Activated naive CD8-positive, alpha-beta T cell treated with anti-CD3 and anti-CD28 coated beads, Interleukin-2, amount 10 ng/mL, durations not matched to agents 7 days and 5 days (primary cell): ENCODE results near the gene AFAP1. TPM values are rescaled to one million over a fixed set of nuclear protein-coding genes. Genes with fewer than 3 reads are reported as not detected.
A peak's percentile ranks its signal among the peaks of the same experiment; 100 is the strongest.

Experiments used
- ATAC-seq: fragments of 150-1000 bp; cut with Tn5 transposase; one replicate; pipeline ENCODE4 v1.10.0; 2021; ENCODE audit warnings: low read depth, moderate library complexity
- POLR2A ChIA-PET: fragments of 350-600 bp; sonication (Branson Sonifier 250); formaldehyde crosslinking; loops from one replicate; lab custom pipeline; 2021; ENCODE audit warnings: antibody characterized with exemption; lab: Charles Lee
- DNase-seq: peaks from one replicate; pipeline ENCODE4 v3.0.0; 2021
- H3K27ac Mint-ChIP-seq: one replicate; pipeline ENCODE4 v1.8.0; 2022; ENCODE audit warnings: mild to moderate bottlenecking, mixed read lengths
- H3K27me3 Mint-ChIP-seq: one replicate; pipeline ENCODE4 v1.8.0; 2022; ENCODE audit warnings: mild to moderate bottlenecking, moderate library complexity, mixed read lengths
- H3K36me3 Mint-ChIP-seq: one replicate; pipeline ENCODE4 v1.8.0; 2021; ENCODE audit warnings: mild to moderate bottlenecking, mixed read lengths
- H3K4me1 Mint-ChIP-seq: one replicate; pipeline ENCODE4 v1.8.0; 2021; ENCODE audit warnings: mixed read lengths
- H3K4me3 Mint-ChIP-seq: one replicate; pipeline ENCODE4 v1.8.0; 2022; ENCODE audit warnings: mild to moderate bottlenecking, moderate library complexity, mixed read lengths
- H3K9me3 Mint-ChIP-seq: one replicate; pipeline ENCODE4 v1.8.0; 2021; ENCODE audit warnings: mixed read lengths
- total RNA-seq, 2 experiments: library from RNA; stranded (reverse); gene quantifications; one replicate each; pipeline ENCODE4 v1.2.3, GENCODE V29; 2021

The AFAP1 gene
- total RNA-seq, 2 experiments from 2014 or later = 9.9 to 12.2 TPM

DNA sequence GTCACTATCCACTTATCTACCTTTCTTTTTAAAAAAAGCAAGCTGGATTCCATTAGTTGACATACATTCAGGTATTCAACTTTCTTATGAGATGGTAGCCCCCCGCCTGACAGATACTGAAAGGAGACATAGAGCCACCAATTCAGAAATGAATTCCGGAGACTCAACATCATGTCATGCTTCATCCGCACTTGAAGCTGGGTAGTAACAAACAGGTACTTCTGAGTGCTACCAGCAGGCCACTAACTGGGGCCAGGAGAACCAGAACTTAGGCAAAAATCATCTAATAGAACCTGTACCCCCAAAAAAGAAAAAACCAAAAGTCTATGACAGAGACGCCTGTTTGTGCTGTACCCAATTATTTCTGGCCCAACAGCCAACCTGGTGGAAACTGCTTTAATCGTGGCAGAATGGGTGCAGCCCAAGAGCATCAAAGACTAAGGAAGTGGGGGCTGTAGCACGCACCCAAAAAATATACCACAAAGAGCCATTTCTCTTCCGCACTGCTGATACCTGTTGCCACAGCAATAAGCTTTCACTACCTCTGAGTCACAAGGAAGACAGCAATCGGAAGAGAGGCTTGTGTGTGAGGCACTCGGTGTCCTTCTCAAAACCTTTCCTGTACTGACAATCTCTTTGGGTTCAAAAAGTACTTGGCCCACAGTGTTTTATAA, 84.8 kb downstream of the AFAP1 start:
- peaks cover 37% of the 10 kb centered on the region for H3K4me1 Mint-ChIP-seq
- H3K27ac Mint-ChIP-seq = peak overlapping the region; percentile 94
- ATAC-seq (peak; percentile 94), DNase-seq (peak; percentile 44)
- peaks cover 12% of the 10 kb centered on the region for H3K36me3 Mint-ChIP-seq
- H3K27me3 Mint-ChIP-seq = no peaks in the 10 kb centered on the region
- peak overlapping the region; percentile 69 for H3K4me3 Mint-ChIP-seq
- POLR2A ChIA-PET = interaction anchor here (1.0 to 2.7 kb wide), 8 partner anchors 10 to 53 kb away, joined by 3 to 11 read pairs (median 6); no protein-coding TSS in a partner anchor
- no peaks in the 10 kb centered on the region for H3K9me3 Mint-ChIP-seq

DNA sequence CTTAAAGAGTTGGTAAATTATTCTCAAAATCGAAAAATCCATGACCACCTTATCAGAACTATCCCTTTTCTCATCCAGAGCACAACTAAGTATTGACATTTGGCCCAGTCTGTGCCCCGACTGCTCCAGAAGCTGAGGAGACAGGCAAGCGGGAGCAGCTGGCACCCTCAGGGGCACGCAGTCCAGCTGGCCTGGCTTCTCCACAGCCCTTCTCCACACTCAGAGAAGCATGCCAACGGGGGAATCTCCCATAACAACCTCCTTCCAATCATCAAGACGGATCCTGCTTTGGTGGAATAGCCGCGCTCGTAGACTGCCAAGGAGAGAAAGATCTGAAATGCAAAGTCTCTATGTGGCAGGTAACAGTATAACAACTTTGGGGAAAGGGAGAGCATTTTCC, 85.4 kb downstream of the AFAP1 start:
- H3K4me1 Mint-ChIP-seq = peaks cover 37% of the 10 kb centered on the region
- peak overlapping the region; percentile 69 for H3K4me3 Mint-ChIP-seq
- H3K9me3 Mint-ChIP-seq = no peaks in the 10 kb centered on the region
- peaks cover 12% of the 10 kb centered on the region for H3K36me3 Mint-ChIP-seq
- POLR2A ChIA-PET = interaction anchor here (1.1 to 2.7 kb wide), 5 partner anchors 10 to 33 kb away, joined by 3 to 11 read pairs (median 6); no protein-coding TSS in a partner anchor
- peak overlapping the region; percentile 94 for H3K27ac Mint-ChIP-seq
- ATAC-seq (no peak), DNase-seq (no peak)
- no peaks in the 10 kb centered on the region for H3K27me3 Mint-ChIP-seq

DNA sequence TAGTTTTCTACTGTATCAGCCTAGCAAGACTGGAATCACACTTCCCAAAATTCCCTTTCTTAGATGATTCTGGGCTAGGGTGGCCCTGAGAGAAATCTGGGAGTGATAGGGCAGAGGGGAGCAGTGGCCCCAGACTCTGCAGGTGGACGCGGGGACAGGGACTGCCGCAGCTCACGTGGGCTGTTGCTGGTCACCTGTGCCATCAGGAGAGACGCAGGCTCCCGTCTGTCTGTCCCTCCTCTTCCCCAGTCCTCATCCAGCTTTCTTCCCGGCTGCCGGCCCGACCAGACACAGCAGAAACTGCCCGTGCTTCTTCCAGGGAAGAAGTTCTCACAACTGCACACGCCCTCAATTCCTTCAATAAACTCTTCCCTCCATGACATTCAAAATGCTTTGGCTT, 86.4 kb downstream of the AFAP1 start:
- H3K4me3 Mint-ChIP-seq = no peak overlapping the region
- H3K27me3 Mint-ChIP-seq = no peaks in the 10 kb centered on the region
- no peaks in the 10 kb centered on the region for H3K9me3 Mint-ChIP-seq
- POLR2A ChIA-PET = interaction anchor here (2.7 kb wide), 1 partner anchor 11 kb away, joined by 6 read pairs; no protein-coding TSS in a partner anchor
- no peak for DNase-seq
- ATAC-seq = no peak
- no peak overlapping the region for H3K27ac Mint-ChIP-seq
- peaks cover 37% of the 10 kb centered on the region for H3K4me1 Mint-ChIP-seq
- H3K36me3 Mint-ChIP-seq = peaks cover 14% of the 10 kb centered on the region

DNA sequence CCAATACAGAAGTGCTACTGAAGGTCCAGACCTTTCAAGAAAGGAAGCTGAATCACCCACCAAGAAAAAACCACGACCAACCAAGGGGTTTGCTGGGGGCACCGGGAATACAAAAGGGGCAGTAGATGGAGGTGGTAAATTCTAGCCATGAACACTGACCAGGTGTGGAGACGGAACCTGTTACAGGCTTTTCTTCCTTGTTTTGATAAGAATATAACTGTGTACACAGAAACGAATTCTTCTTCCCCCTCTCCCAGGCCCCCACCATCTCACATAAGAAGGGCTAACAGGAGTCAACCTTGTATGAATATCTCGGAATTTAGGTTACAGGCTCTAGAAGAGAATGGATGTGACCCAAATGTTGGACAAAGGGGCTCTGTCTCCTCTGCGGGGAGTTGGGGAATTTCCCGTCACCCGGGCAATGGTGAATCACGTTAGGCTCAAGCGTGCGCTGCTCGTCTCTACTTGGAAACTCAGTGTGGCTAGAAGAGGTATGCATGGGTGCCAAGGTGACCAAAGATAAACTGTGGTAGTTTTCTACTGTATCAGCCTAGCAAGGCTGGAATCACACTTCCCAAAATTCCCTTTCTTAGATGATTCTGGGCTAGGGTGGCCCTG, 87.0 kb downstream of the AFAP1 start:
- DNase-seq = no peak
- POLR2A ChIA-PET = interaction anchor here (2.7 kb wide), 1 partner anchor 12 kb away, joined by 6 read pairs; no protein-coding TSS in a partner anchor
- Mint-ChIP-seq H3K4me3 (no peak overlapping the region), H3K27me3 (no peaks in the 10 kb centered on the region), H3K9me3 (no peaks in the 10 kb centered on the region), H3K27ac (no peak overlapping the region), H3K36me3 (peaks cover 14% of the 10 kb centered on the region), H3K4me1 (peaks cover 38% of the 10 kb centered on the region)
- no peak for ATAC-seq

DNA sequence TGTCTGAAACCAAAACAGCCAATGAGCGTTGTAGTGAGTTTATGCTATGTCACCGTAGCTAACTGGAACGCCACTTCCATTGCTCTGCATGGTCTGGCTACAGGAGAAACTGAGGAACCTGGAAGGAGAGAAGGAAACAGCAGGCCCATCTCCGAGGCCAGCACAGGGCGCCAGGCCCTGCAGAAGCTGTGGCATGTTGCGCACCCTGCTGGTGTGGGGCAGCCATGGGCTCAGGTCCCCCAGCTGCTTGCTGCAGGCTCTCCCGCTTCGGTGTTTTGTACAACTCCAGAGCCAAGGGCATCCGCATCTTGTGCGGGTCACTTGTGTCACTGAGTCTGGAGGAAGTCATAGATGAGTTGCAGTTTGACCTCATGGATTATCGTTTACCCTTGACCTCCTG, 89.2 kb downstream of the AFAP1 start:
- Mint-ChIP-seq H3K9me3 (no peaks in the 10 kb centered on the region), H3K36me3 (peaks cover 11% of the 10 kb centered on the region), H3K4me3 (no peak overlapping the region), H3K27ac (no peak overlapping the region), H3K27me3 (no peaks in the 10 kb centered on the region), H3K4me1 (peaks cover 28% of the 10 kb centered on the region)
- POLR2A ChIA-PET = interaction anchor here (0.6 kb wide), 1 partner anchor 120 kb away, joined by 3 read pairs; no protein-coding TSS in a partner anchor
- DNase-seq = no peak
- no peak for ATAC-seq

DNA sequence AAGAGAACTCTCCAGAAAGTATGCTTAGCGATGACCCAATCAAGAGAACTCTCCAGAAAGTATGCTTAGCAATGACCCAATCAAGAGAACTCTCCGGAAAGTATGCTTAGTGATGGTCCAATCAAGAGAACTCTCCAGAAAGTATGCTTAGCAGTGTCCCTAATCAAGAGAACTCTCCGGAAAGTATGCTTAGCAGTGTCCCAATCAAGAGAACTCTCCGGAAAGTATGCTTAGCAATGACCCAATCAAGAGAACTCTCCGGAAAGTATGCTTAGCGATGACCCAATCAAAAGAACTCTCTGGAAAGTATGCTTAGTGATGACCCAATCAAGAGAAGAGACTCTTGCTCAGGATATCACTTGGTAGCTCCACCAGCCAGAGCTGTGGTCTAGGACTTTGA, 92.5 kb downstream of the AFAP1 start:
- peak overlapping the region; percentile 43 for H3K27ac Mint-ChIP-seq
- DNase-seq (no peak), ATAC-seq (no peak)
- POLR2A ChIA-PET = no interaction called here
- H3K9me3 Mint-ChIP-seq = no peaks in the 10 kb centered on the region
- peaks cover 2% of the 10 kb centered on the region for H3K36me3 Mint-ChIP-seq
- H3K4me1 Mint-ChIP-seq = peaks cover 15% of the 10 kb centered on the region
- no peaks in the 10 kb centered on the region for H3K27me3 Mint-ChIP-seq
- H3K4me3 Mint-ChIP-seq = no peak overlapping the region

DNA sequence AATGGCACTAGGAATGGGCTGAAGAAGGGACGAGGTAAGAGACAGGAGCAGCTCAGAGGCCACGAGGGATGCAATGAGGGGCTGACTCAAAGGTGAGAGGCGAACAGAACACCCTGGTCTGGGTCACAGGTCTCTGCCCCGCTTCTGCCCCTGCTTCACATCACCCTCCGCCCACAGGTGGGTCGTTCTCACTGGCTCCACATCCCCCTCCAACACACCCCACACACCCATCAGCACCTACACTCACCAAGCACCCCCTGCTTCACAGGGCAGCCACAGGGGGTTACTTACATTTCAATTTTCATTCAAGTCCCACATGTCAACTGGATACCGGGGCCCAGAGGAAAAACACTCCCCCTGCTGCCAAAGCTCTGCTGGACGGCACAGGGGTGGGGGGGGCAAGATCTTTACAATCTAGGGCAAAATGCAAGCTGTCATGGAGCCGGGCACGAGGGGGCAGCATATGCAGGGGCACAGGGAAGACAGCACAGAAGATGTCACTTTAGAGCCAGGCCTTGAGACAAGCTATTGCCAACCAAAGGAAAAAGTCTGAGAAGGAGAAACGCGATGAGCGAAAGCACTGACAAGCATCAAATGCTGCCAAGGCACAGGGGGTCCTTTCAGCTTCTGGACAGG, 94.0 kb downstream of the AFAP1 start:
- H3K4me1 Mint-ChIP-seq = peaks cover 14% of the 10 kb centered on the region

DNA sequence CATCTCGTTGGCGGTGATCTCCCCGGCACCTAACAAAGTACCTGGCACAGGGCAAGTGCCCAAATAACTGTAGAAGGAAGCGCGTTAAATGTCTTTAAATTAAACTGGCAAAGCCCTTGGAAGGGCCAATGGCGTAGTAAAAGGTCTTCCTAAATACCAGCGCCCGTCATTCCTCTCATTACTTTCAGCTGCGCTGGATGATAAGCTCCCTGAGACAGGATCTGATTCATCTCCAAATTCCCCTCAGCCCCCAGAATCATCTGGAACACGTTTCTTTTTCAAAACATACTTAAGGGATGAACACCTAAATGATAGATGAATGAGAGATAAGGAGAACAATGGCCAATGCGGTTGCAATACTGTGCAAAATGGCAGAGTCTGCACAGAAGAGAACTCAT, 95.1 kb downstream of the AFAP1 start:
- no peaks in the 10 kb centered on the region for H3K27me3 Mint-ChIP-seq
- H3K4me3 Mint-ChIP-seq = no peak overlapping the region
- H3K27ac Mint-ChIP-seq = no peak overlapping the region
- H3K4me1 Mint-ChIP-seq = peaks cover 14% of the 10 kb centered on the region
- POLR2A ChIA-PET = interaction anchor here (1.2 to 1.9 kb wide), 2 partner anchors 10 to 94 kb away, joined by 3 to 6 read pairs; partner anchors contain the start of gene AFAP1
- H3K9me3 Mint-ChIP-seq = no peaks in the 10 kb centered on the region
- DNase-seq = no peak
- no peak for ATAC-seq
- H3K36me3 Mint-ChIP-seq = peaks cover 3% of the 10 kb centered on the region

More for the DNA sequence above, 94.0 kb downstream of the AFAP1 start:
- H3K27ac Mint-ChIP-seq = no peak overlapping the region
- ATAC-seq (no peak), DNase-seq (no peak)
- H3K36me3 Mint-ChIP-seq = peaks cover 2% of the 10 kb centered on the region
- no peaks in the 10 kb centered on the region for H3K27me3 Mint-ChIP-seq
- H3K9me3 Mint-ChIP-seq = no peaks in the 10 kb centered on the region
- POLR2A ChIA-PET = interaction anchor here (0.9 to 1.9 kb wide), 2 partner anchors 9 to 17 kb away, joined by 3 to 6 read pairs; no protein-coding TSS in a partner anchor
- no peak overlapping the region for H3K4me3 Mint-ChIP-seq

DNA sequence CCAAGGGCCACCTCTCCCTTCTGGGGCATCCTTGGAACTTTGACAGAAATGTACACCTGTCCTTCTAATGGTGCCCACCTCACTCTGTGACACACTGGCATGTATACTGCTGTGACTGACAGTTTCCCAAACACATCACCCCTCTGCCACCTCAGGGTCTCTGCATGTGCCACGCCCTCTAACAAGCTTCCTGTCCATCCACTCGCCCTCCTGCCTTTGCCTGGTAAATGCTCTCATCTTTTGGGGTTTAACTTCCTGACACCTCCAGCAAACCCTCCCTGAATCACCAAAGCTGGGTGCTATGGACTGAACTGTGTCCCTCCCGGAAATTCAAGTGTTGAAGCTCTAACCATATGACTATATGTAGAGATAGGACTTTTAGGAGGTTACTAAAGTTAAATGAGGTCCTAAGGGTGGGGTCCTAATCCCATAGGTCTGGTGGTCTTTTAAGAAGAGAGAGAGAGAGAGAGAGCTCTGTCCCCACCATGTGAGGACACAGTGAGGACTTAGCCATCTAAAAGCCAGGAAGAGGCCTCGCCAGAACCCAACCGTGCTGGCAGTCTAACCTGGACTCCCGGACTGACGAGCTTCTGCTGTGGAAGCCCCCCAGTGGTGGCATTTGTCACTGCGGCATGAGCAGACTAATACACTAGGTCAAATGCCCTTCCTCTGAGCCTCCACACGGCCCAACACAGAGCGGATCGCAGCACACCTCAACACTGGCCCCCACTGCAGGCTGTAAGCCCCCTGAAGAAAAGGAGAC, 95.6 kb downstream of the AFAP1 start:
- peak; percentile 74 for DNase-seq
- H3K36me3 Mint-ChIP-seq = peaks cover 3% of the 10 kb centered on the region
- no peak overlapping the region for H3K4me3 Mint-ChIP-seq
- H3K9me3 Mint-ChIP-seq = no peaks in the 10 kb centered on the region
- ATAC-seq = peak; percentile 91
- peaks cover 14% of the 10 kb centered on the region for H3K4me1 Mint-ChIP-seq
- peak overlapping the region; percentile 40 for H3K27ac Mint-ChIP-seq
- H3K27me3 Mint-ChIP-seq = no peaks in the 10 kb centered on the region
- POLR2A ChIA-PET = interaction anchor here (1.2 to 1.9 kb wide), 2 partner anchors 11 to 95 kb away, joined by 3 to 6 read pairs; partner anchors contain the start of gene AFAP1

DNA sequence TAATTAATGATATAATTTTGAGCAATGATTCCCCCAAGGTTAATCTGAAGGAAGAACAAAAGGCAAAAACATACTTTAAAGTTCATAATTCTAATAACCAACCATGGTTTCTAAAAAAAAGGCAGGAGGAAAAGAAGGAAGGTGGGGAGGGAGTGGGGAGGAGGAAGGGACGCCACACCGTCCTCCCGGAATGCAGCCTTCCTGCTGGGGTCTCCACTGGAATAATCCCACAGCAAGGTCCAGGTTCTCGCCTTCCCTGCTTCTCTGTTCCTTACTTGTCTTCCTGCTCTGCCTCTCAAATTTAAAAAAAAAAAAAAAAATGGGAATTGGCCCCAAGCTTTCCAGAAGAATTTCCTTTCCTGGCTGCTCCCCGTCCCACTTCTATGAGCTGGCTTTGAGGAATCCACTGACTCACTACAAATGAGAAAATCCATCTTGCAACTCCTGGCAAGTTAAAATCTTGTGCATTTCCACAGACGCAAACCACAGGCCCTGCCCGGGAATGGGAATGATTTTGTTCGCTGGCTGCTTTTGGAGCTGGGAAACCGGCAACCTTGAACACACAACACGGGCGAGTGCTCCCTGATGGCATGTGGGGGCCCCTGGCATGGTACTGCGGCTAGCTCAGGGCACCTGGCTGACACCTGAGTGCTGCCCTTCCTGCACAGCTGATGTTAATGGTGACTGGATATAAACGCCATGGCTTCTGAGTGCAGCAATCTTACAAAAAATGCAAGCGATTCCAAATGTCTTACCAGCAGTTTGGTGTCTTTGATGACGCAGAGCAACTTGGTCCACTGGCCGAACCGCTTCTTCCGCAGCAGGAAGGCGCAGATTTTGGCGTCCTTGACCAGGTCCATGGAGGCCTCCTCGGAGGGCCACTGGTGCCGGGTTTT, 97.0 kb downstream of the AFAP1 start:
- H3K4me1 Mint-ChIP-seq = peaks cover 11% of the 10 kb centered on the region
- H3K9me3 Mint-ChIP-seq = no peaks in the 10 kb centered on the region
- no peak overlapping the region for H3K4me3 Mint-ChIP-seq
- ATAC-seq = no peak
- no peak overlapping the region for H3K27ac Mint-ChIP-seq
- DNase-seq = no peak
- H3K36me3 Mint-ChIP-seq = peaks cover 1% of the 10 kb centered on the region
- H3K27me3 Mint-ChIP-seq = no peaks in the 10 kb centered on the region
- POLR2A ChIA-PET = no interaction called here

DNA sequence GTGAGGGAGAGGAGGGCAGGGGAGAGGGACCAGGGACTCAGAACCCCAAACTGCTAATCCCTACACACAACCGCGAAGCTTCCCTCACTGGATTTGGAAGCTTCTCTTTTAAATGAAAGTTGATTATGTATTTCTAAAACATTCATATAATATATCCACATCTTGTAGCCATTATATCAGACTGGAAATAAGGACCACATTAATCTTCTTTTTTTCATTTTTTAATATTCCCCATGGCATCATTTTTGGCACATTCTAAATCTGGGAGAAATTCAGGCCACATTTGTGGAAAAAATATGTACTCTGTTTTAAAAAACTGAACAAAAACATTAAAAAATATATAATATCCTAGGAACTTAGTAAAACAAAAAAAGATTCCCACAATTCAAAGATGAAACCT, 97.8 kb downstream of the AFAP1 start:
- Mint-ChIP-seq H3K9me3 (no peaks in the 10 kb centered on the region), H3K36me3 (peaks cover 4% of the 10 kb centered on the region), H3K4me3 (no peak overlapping the region), H3K4me1 (peaks cover 9% of the 10 kb centered on the region), H3K27me3 (no peaks in the 10 kb centered on the region), H3K27ac (no peak overlapping the region)
- ATAC-seq (no peak), DNase-seq (no peak)
- POLR2A ChIA-PET = no interaction called here

DNA sequence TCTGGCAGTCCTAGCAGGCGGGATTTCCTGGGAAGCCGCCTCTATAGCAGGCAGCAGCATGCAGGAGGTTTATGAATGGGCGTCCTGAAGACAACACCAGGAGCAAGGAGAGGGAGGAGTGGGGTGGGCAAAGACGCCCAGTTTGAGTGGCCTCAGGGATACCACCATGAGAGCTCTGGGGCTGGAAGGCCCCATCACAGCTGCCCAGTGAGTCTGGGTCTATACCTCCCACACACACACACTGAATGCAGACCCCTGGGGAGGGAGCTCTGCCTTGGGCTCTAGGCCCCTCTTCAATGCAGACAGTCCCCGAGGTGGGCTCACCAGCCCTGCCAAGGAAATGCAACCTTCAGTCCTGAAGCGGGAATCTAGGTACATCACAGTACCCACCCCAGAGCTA, 98.6 kb downstream of the AFAP1 start:
- no peak overlapping the region for H3K27ac Mint-ChIP-seq
- POLR2A ChIA-PET = no interaction called here
- H3K4me3 Mint-ChIP-seq = no peak overlapping the region
- DNase-seq = no peak
- H3K36me3 Mint-ChIP-seq = peaks cover 4% of the 10 kb centered on the region
- peaks cover 9% of the 10 kb centered on the region for H3K4me1 Mint-ChIP-seq
- no peak for ATAC-seq
- H3K9me3 Mint-ChIP-seq = no peaks in the 10 kb centered on the region
- no peaks in the 10 kb centered on the region for H3K27me3 Mint-ChIP-seq
